Activated CD8-positive, alpha-beta T cell treated with anti-CD3 and anti-CD28 coated beads for 36 hours (primary cell): ENCODE results near the gene DCHS2. TPM values are rescaled to one million over a fixed set of nuclear protein-coding genes. Genes with fewer than 3 reads are reported as not detected.

Source experiments
- ATAC-seq: fragments of 200-7000 bp; cut with Tn5 transposase; one replicate; pipeline ENCODE4 v1.10.0; 2021; ENCODE audit warnings: mild to moderate bottlenecking, moderate library complexity
- CTCF ChIA-PET: fragments of 350-600 bp; sonication (Branson Sonifier 250); formaldehyde crosslinking; loops from one replicate; lab custom pipeline; 2021; ENCODE audit warnings: antibody characterized with exemption; lab: Charles Lee
- POLR2A ChIA-PET: fragments of 350-600 bp; sonication (Branson Sonifier 250); formaldehyde crosslinking; loops from one replicate; lab custom pipeline; 2021; ENCODE audit warnings: antibody characterized with exemption; lab: Charles Lee
- DNase-seq: peaks from one replicate; pipeline ENCODE4 v3.0.0-alpha.2; 2020
- H3K27ac Mint-ChIP-seq: one replicate; pipeline ENCODE4 v1.8.0; 2021; ENCODE audit warnings: mild to moderate bottlenecking, mixed read lengths
- H3K27me3 Mint-ChIP-seq: one replicate; pipeline ENCODE4 v1.8.0; 2021; ENCODE audit warnings: mixed read lengths
- H3K36me3 Mint-ChIP-seq: one replicate; pipeline ENCODE4 v1.8.0; 2021; ENCODE audit warnings: low read depth, mixed read lengths
- H3K4me1 Mint-ChIP-seq: one replicate; pipeline ENCODE4 v1.8.0; 2021; ENCODE audit warnings: low read depth, mixed read lengths
- H3K4me3 Mint-ChIP-seq: one replicate; pipeline ENCODE4 v1.8.0; 2021; ENCODE audit warnings: mild to moderate bottlenecking, moderate library complexity, mixed read lengths
- H3K9me3 Mint-ChIP-seq: one replicate; pipeline ENCODE4 v1.8.0; 2021; ENCODE audit warnings: mixed read lengths
- intact Hi-C: fragments of 100-400 bp; cut with micrococcal nuclease; formaldehyde crosslinking; loops from one replicate; pipeline ENCODE4 v1.10.0; 2022
- total RNA-seq, 2 experiments: library from RNA; stranded (reverse); gene quantifications; one replicate each; pipeline ENCODE4 v1.2.3, GENCODE V29; 2021
- TF ChIP-seq, protein P1 (sequence below): fragments of 200-600 bp; IDR thresholded peaks from one replicate; pipeline ENCODE4 v1.8.0; 2022; ENCODE audit warnings: antibody characterized with exemption, mild to moderate bottlenecking

DCHS2 gene
- total RNA-seq, 2 experiments from 2014 or later = not detected

- no peaks in the 10 kb centered on the region for H3K9me3 Mint-ChIP-seq
- H3K36me3 Mint-ChIP-seq = no peaks in the 10 kb centered on the region
- peaks cover 32% of the 10 kb centered on the region for H3K27me3 Mint-ChIP-seq
- ChIA-PET POLR2A (no interaction called here), CTCF (interaction anchor here (3.2 kb wide), 1 partner anchor 11 kb away, joined by 14 read pairs; no protein-coding TSS in a partner anchor)
- H3K4me3 Mint-ChIP-seq = no peak overlapping the region
- no peak overlapping the region for H3K27ac Mint-ChIP-seq
- ATAC-seq (no peak), DNase-seq (no peak)
- intact Hi-C loops = no loop called here
- no peaks in the 10 kb centered on the region for H3K4me1 Mint-ChIP-seq
- TF ChIP-seq, protein P1, sequence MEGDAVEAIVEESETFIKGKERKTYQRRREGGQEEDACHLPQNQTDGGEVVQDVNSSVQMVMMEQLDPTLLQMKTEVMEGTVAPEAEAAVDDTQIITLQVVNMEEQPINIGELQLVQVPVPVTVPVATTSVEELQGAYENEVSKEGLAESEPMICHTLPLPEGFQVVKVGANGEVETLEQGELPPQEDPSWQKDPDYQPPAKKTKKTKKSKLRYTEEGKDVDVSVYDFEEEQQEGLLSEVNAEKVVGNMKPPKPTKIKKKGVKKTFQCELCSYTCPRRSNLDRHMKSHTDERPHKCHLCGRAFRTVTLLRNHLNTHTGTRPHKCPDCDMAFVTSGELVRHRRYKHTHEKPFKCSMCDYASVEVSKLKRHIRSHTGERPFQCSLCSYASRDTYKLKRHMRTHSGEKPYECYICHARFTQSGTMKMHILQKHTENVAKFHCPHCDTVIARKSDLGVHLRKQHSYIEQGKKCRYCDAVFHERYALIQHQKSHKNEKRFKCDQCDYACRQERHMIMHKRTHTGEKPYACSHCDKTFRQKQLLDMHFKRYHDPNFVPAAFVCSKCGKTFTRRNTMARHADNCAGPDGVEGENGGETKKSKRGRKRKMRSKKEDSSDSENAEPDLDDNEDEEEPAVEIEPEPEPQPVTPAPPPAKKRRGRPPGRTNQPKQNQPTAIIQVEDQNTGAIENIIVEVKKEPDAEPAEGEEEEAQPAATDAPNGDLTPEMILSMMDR = no peak
Observed at GRCh38 chr4:154517591-154517990, 26.0 kb upstream of the DCHS2 start.

DNA sequence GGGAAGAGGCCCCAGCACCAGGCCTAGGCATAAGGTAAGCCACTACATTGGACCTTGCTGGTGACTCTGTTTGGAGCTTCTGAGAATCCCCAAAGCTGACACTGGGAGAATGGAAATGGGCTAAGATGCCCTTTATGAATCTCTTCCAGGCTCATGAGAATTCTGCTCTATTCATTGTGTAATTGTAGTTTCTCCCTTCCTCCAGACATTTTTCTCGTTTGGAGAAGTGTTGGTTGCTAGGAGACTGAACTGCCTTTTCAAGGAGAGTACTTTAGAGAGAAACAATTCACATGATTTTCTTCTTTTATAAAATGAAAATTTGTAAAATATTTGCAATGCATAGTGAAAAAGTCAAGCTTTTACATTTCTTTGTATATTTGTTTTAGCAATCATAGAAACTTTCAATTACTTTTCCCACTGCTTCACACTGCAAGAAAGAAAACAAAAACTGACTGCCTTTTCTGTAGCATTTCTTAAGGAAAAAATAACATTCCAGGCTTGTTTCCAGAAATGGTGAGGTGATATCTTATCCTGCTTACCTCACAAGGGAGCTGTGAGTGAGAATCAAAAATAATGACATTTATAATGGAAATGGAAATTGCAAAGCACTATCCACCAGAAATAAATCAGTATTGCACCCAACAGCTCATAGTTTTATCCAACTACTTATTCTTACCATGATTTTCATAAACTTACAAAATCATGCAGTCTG, 24.9 kb upstream of the DCHS2 start:
- Mint-ChIP-seq H3K27ac (no peak overlapping the region), H3K27me3 (peaks cover 32% of the 10 kb centered on the region), H3K9me3 (no peaks in the 10 kb centered on the region), H3K4me1 (no peaks in the 10 kb centered on the region), H3K36me3 (no peaks in the 10 kb centered on the region), H3K4me3 (no peak overlapping the region)
- DNase-seq (no peak), ATAC-seq (no peak)
- ChIA-PET CTCF (interaction anchor here (1.1 to 3.2 kb wide), 3 partner anchors 10 to 102 kb away, joined by 3 to 14 read pairs (median 3); no protein-coding TSS in a partner anchor), POLR2A (no interaction called here)
- TF ChIP-seq, protein P1 = no peak
- intact Hi-C loops = no loop called here

- Mint-ChIP-seq H3K4me3 (no peak overlapping the region), H3K27me3 (peaks cover 17% of the 10 kb centered on the region), H3K36me3 (no peaks in the 10 kb centered on the region), H3K9me3 (no peaks in the 10 kb centered on the region), H3K4me1 (no peaks in the 10 kb centered on the region), H3K27ac (no peak overlapping the region)
- POLR2A ChIA-PET = no interaction called here
- ATAC-seq (no peak), DNase-seq (no peak)
- intact Hi-C loops = no loop called here
- TF ChIP-seq, protein P1 = no peak
- CTCF ChIA-PET = no interaction called here
Observed at GRCh38 chr4:154511981-154512380, 20.4 kb upstream of the DCHS2 start.

DNA sequence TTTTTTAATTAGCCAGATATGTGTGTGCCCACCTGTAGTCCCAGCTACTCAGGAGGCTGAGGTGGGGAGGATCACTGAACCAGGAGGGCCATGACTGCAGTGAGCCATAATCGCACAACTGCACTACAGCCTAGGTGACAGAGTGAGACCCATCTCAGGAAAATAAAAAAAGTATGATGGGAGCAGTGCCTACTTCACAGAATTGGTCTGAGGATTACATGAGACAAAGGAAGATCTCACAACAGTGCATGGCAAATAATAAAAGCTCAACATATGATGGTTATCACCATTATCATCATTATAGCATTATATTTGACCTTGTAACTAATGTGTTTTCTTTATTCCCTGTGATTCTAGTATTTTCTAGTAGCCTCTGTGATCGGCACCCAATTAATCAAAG, 19.9 kb upstream of the DCHS2 start:
- Mint-ChIP-seq H3K36me3 (no peaks in the 10 kb centered on the region), H3K4me1 (no peaks in the 10 kb centered on the region), H3K27me3 (peaks cover 17% of the 10 kb centered on the region), H3K4me3 (no peak overlapping the region), H3K27ac (no peak overlapping the region), H3K9me3 (no peaks in the 10 kb centered on the region)
- no peak for ATAC-seq
- intact Hi-C loops = no loop called here
- ChIA-PET CTCF (no interaction called here), POLR2A (no interaction called here)
- no peak for DNase-seq
- TF ChIP-seq, protein P1 = no peak

DNA sequence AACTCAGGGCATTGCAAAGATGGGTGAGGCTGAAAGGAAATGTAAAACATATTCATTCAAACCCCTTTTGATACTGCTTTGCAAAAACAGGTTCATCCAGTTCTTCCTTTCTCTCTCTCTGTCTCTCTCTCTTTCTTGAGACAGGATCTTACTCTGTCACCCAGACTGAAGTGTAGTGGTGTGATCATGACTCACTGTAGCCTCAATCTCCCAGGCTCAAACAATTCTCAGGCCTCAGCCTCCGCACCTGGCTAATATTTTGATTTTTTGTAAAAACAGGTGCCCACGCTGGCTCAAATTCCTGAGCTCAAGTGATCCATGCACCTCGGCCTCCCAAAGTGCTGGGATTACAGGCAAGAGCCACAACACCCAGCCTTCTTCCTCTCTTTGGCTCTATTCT, 15.6 kb upstream of the DCHS2 start:
- ATAC-seq (no peak), DNase-seq (no peak)
- Mint-ChIP-seq H3K4me3 (no peak overlapping the region), H3K9me3 (no peaks in the 10 kb centered on the region), H3K27me3 (peaks cover 29% of the 10 kb centered on the region), H3K4me1 (no peaks in the 10 kb centered on the region), H3K27ac (no peak overlapping the region), H3K36me3 (no peaks in the 10 kb centered on the region)
- ChIA-PET CTCF (interaction anchor here (1.0 to 3.1 kb wide), 3 partner anchors 10 to 177 kb away, joined by 3 to 14 read pairs (median 13); no protein-coding TSS in a partner anchor), POLR2A (no interaction called here)
- TF ChIP-seq, protein P1 = no peak
- intact Hi-C loops = loop anchor here (5.0 kb wide), 1 partner anchor 175 kb away; no protein-coding TSS in a partner anchor
